Body of pancreas (tissue), 4 donors: ENCODE measurements around the gene STRBP.

Experiments
- CTCF ChIP-seq, 7 experiments: fragments of 450-650 bp in 4 of 7; fragments of 200-600 bp in 3 of 7; sonication (generic) in 3 of 7; IDR thresholded peaks; one replicate each; pipeline ENCODE4 v1.5.1; 2016 to 2019; ENCODE audit warnings: antibody characterized with exemption in 7 of 7
- POLR2A ChIP-seq, 3 donors: fragments of 450-650 bp; IDR thresholded peaks; one replicate each; pipeline ENCODE4 v1.6.1; 2016; ENCODE audit warnings: antibody characterized with exemption in 3 of 3, mild to moderate bottlenecking in 2 of 3

DNA sequence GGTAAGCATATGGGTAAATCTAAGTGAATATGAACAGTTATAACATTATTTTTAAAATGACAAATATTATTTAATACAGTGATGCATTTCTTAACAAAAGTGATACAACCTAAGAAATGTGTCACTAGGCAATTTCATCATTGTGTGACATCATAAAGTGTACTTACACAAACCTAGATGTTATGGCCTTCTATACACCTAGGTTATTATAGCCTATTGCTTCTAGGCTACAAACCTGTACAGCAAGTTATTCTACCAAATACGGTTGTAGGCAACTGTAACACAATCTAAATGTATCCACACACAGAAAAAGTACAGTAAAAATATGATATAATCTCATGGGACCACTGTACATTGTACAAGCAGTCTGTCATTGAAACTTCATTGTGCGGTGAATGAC is 48.3 kb downstream of the STRBP start:
- TF ChIP-seq CTCF (IDR thresholded peaks at IDR 0.05) (no peak), POLR2A (IDR thresholded peaks at IDR 0.05) (no peak)
